SU-DHL-6 (cell line): Measurements from ENCODE around the gene FARS2.

ENCODE experiments used
- H2AFZ ChIP-seq: fragments of 200-600 bp; sonication (generic); 2 replicates; pipeline ENCODE4 v1.6.1; 2014; ENCODE audit warnings: low read depth, mild to moderate bottlenecking, moderate library complexity, mixed read lengths, antibody characterized with exemption, low read length; ENCODE audit not compliant: severe bottlenecking
- H3F3A ChIP-seq: fragments of 200-600 bp; shearing (Covaris generic); 2 replicates; pipeline ENCODE4 v1.6.0; 2016; ENCODE audit warnings: antibody characterized with exemption, mild to moderate bottlenecking; ENCODE audit not compliant: insufficient read depth
- H3K27ac ChIP-seq: fragments of 200-600 bp; sonication (generic); 2 replicates; pipeline ENCODE4 v1.5.1; 2016; ENCODE audit warnings: low read depth, mild to moderate bottlenecking, low read length, moderate library complexity, mixed read lengths
- H3K27me3 ChIP-seq: fragments of 200-600 bp; sonication (generic), shearing (Covaris generic); 2 replicates; pipeline ENCODE4 v1.6.0; 2014; ENCODE audit warnings: mild to moderate bottlenecking, low read length
- H3K36me3 ChIP-seq: fragments of 200-600 bp; sonication (generic); 2 replicates; pipeline ENCODE4 v1.6.1; 2014; ENCODE audit warnings: mild to moderate bottlenecking, low read length, mixed read lengths
- H3K4me2 ChIP-seq: fragments of 300-600, 200-600 bp; shearing (Covaris generic), sonication (generic); 2 replicates; pipeline ENCODE4 v1.6.0; 2014; ENCODE audit warnings: low read length, low read depth, mild to moderate bottlenecking; ENCODE audit not compliant: poor library complexity, severe bottlenecking
- H3K4me3 ChIP-seq: fragments of 200-600 bp; sonication (generic); 2 replicates; pipeline ENCODE4 v1.5.1; 2014; ENCODE audit warnings: antibody characterized with exemption, low read length, mild to moderate bottlenecking, mixed read lengths; ENCODE audit not compliant: insufficient read depth, poor library complexity, severe bottlenecking
- H3K79me2 ChIP-seq: fragments of 200-600 bp; sonication (generic); 2 replicates; pipeline ENCODE4 v1.6.1; 2014; ENCODE audit warnings: mild to moderate bottlenecking, low read length, moderate library complexity; ENCODE audit not compliant: insufficient read depth
- H3K9ac ChIP-seq: fragments of 200-600 bp; sonication (generic); 2 replicates; pipeline ENCODE4 v1.7.0; 2014; ENCODE audit warnings: mild to moderate bottlenecking, low read length
- H3K9me2 ChIP-seq: fragments of 200-600 bp; sonication (generic); replicated peaks from 2 replicates; pipeline ENCODE4 v1.6.1; 2014; ENCODE audit warnings: low read length; ENCODE audit not compliant: insufficient read depth
- H3K9me3 ChIP-seq: fragments of 200-600 bp; sonication (generic); 2 replicates; pipeline ENCODE4 v1.6.1; 2014; ENCODE audit warnings: low read length, mixed read lengths; ENCODE audit not compliant: insufficient read depth
- H4K20me1 ChIP-seq: fragments of 200-600 bp; sonication (generic); 2 replicates; pipeline ENCODE4 v1.6.1; 2014; ENCODE audit warnings: low read depth, mild to moderate bottlenecking, antibody characterized with exemption, low read length, moderate library complexity, mixed read lengths
- CTCF ChIP-seq: fragments of 200-600 bp; sonication (generic); IDR thresholded peaks from one replicate; pipeline ENCODE4 v1.5.1; 2017; ENCODE audit warnings: antibody characterized with exemption, mild to moderate bottlenecking, low read length, moderate library complexity; ENCODE audit not compliant: insufficient read depth, poor library complexity, severe bottlenecking
- EZH2phosphoT487 ChIP-seq: fragments of 200-600 bp; sonication (generic), shearing (Covaris generic); conservative IDR thresholded peaks from 2 replicates; pipeline ENCODE4 v1.6.1; 2018; ENCODE audit warnings: mild to moderate bottlenecking, antibody characterized with exemption, low read length, moderate library complexity, mixed read lengths

FARS2 gene

GRCh38 chr6:5567352-5567751 is 306.0 kb downstream of the FARS2 start:
- Histone ChIP-seq H2AFZ (no peak overlapping the region), H3K9me2 (no peaks in the 10 kb centered on the region), H3F3A (no peaks in the 10 kb centered on the region), H3K9me3 (peaks cover 4% of the 10 kb centered on the region; the same call in 1 of the 2 replicates), H3K9ac (no peak overlapping the region), H3K4me3 (no peak overlapping the region), H3K27me3 (no peaks in the 10 kb centered on the region), H3K79me2 (no peaks in the 10 kb centered on the region), H3K27ac (no peak overlapping the region), H4K20me1 (no peaks in the 10 kb centered on the region), H3K4me2 (no peak overlapping the region), H3K36me3 (no peaks in the 10 kb centered on the region)
- no peak for TF ChIP-seq EZH2phosphoT487
- TF ChIP-seq CTCF: no peak

GRCh38 chr6:5567890-5568289 is 306.6 kb downstream of the FARS2 start:
- H3K9ac ChIP-seq: no peak overlapping the region
- H3F3A ChIP-seq: no peaks in the 10 kb centered on the region
- H3K27me3 ChIP-seq: no peaks in the 10 kb centered on the region
- TF ChIP-seq EZH2phosphoT487 (no peak), CTCF (no peak)
- H3K4me3 ChIP-seq: no peak overlapping the region
- no peak overlapping the region for H2AFZ ChIP-seq
- H3K9me2 ChIP-seq: no peaks in the 10 kb centered on the region
- no peak overlapping the region for H3K27ac ChIP-seq
- H3K9me3 ChIP-seq: peaks cover 4% of the 10 kb centered on the region; the same call in 1 of the 2 replicates
- no peaks in the 10 kb centered on the region for H3K36me3 ChIP-seq
- no peaks in the 10 kb centered on the region for H4K20me1 ChIP-seq
- H3K4me2 ChIP-seq: no peak overlapping the region
- H3K79me2 ChIP-seq: no peaks in the 10 kb centered on the region

- Histone ChIP-seq H2AFZ (no peak overlapping the region), H3K9me3 (peaks cover 2% of the 10 kb centered on the region; the same call in 1 of the 2 replicates), H3K9ac (no peak overlapping the region), H3F3A (no peaks in the 10 kb centered on the region), H3K4me2 (no peak overlapping the region), H3K79me2 (no peaks in the 10 kb centered on the region), H3K9me2 (no peaks in the 10 kb centered on the region), H3K36me3 (no peaks in the 10 kb centered on the region), H3K27ac (no peak overlapping the region), H4K20me1 (no peaks in the 10 kb centered on the region), H3K4me3 (no peak overlapping the region), H3K27me3 (no peaks in the 10 kb centered on the region)
- TF ChIP-seq EZH2phosphoT487: no peak
- TF ChIP-seq CTCF: no peak
These were observed 308.2 kb downstream of the FARS2 start for GRCh38 chr6:5569491-5569890.
